Ovary (tissue), 9 donors: Measurements from ENCODE around the gene PAPLN. TPM values are rescaled to one million over a fixed set of nuclear protein-coding genes. Genes with fewer than 3 reads are reported as not detected.

Experiments
- DNase-seq, 5 donors: peaks; one replicate each; pipeline ENCODE4 v3.0.0-alpha.2; 2019 to 2020
- H3K27ac ChIP-seq, 2 donors: fragments of 200-600 bp; one replicate each; pipeline versions ENCODE4 v1.5.1 to v1.8.0; 2019 to 2022
- H3K27me3 ChIP-seq: fragments of 200-600 bp; one replicate; pipeline ENCODE4 v1.8.0; 2022
- H3K36me3 ChIP-seq: fragments of 200-600 bp; sonication (generic); one replicate; pipeline ENCODE4 v1.5.1; 2019
- H3K4me1 ChIP-seq: one replicate; pipeline ENCODE4 v1.8.1; 2013; ENCODE audit warnings: mild to moderate bottlenecking, moderate library complexity; ENCODE audit not compliant: insufficient read depth
- H3K4me3 ChIP-seq: fragments of 200-600 bp; sonication (generic); one replicate; pipeline ENCODE4 v1.5.1; 2017
- H3K9me3 ChIP-seq, 2 donors: fragments of 200-600 bp in 1 of 2; sonication (generic) in 1 of 2; one replicate each; pipeline versions ENCODE4 v1.5.1 to v1.8.1; 2013 to 2019; ENCODE audit warnings: mild to moderate bottlenecking in 1 of 2, moderate library complexity in 1 of 2
- CTCF ChIP-seq, 3 donors: fragments of 450-650 bp in 2 of 3; fragments of 200-600 bp in 1 of 3; IDR thresholded peaks; one replicate each; pipeline versions ENCODE4 v1.5.1 to v1.8.0; 2016 to 2022; ENCODE audit warnings: antibody characterized with exemption in 3 of 3, mild to moderate bottlenecking in 1 of 3
- EP300 ChIP-seq: sonication (generic); formaldehyde crosslinking; IDR thresholded peaks from one replicate; pipeline ENCODE4 v1.6.1; 2017; ENCODE audit warnings: antibody characterized with exemption
- POLR2A ChIP-seq: fragments of 450-650 bp; IDR thresholded peaks from one replicate; pipeline ENCODE4 v1.6.1; 2017; ENCODE audit warnings: antibody characterized with exemption, mild to moderate bottlenecking, moderate library complexity
- WGBS, 3 donors: extraction: QIAGEN DNeasy Blood & Tissue Kit in 1 of 3; methylation state at CpG; one replicate each; pipeline versions ENCODE4 v1.1.5 to v1.1.7; 2013 to 2017; 5-methylcytosine and 5-hydroxymethylcytosine counted together
- intact Hi-C, 4 donors: fragments of 100-400 bp; cut with DNase I; formaldehyde crosslinking; loops; one replicate each; pipeline versions ENCODE4 v1.11.0 to v1.15.1; 2022 to 2023
- polyA plus RNA-seq, 2 donors: library from polyadenylated mRNA; stranded (reverse); fragments of 200-250 nt in 1 of 2; fragments of 350-450 nt in 1 of 2; fragmentation: Illumina TruSeq in 1 of 2; extraction: RNeasy Lipid Tissue Mini Kit (QIAGEN cat#74804) in 1 of 2; gene quantifications; one replicate each; pipeline ENCODE4 v1.2.3, GENCODE V29; 2013 to 2014
- total RNA-seq, 7 donors: library from RNA; depleted of rRNA in 2 of 7; stranded (reverse); fragments of >200 nt in 2 of 7; fragmentation: NEBNext Ultra II Directional in 3 of 7; extraction: Animal tissue kit (Norgen Biotek cat#: 25700) in 3 of 7; gene quantifications; one replicate each; pipeline versions ENCODE4 v1.1.0 to v1.2.4, GENCODE V29; 2016 to 2023
- donor health status: DM: no; HTN: no; CAD: no; lungs with moderate emphysema.
- donor health status: DM: no; HTN: no; CAD: no.
- donor health status: Bipolar disorder and iron deficiency.
- donor health status: DM: yes; HTN: yes; CAD: no.
- donor health status: DM: no; HTN: no; CAD: no.
- donor health status: DM: yes; HTN: yes; CAD: no.

PAPLN gene
- total and polyA plus RNA-seq, 9 donors, result 4.6 to 35.4 (median 18.3) TPM

GRCh38 chr14:73289729-73290128 is 52.4 kb downstream of the PAPLN start:
- intact Hi-C loops, result loop anchor here in 1 of 4 donors (10.0 kb wide), 1 partner anchor 175 kb away; no protein-coding TSS in a partner anchor
- no peaks in the 10 kb centered on the region for H3K27me3 ChIP-seq
- DNase-seq, result no peak
- H3K4me1 ChIP-seq, result no peaks in the 10 kb centered on the region
- no peaks in the 10 kb centered on the region for H3K36me3 ChIP-seq
- H3K27ac ChIP-seq, result no peak overlapping the region
- no peaks in the 10 kb centered on the region for H3K9me3 ChIP-seq
- no peak for TF ChIP-seq CTCF (IDR thresholded peaks at IDR 0.05)
- no peak for TF ChIP-seq POLR2A
- TF ChIP-seq EP300, result no peak
- WGBS, 3 donors, result 59 to 68% (median 67%) methylated on average over 3 of the region's 3 CpGs
- no peak overlapping the region for H3K4me3 ChIP-seq

GRCh38 chr14:73290279-73290678 is 53.0 kb downstream of the PAPLN start:
- intact Hi-C loops, result loop anchor here in 1 of 4 donors (10.0 kb wide), 1 partner anchor 175 kb away; no protein-coding TSS in a partner anchor
- Histone ChIP-seq H3K4me3 (no peak overlapping the region), H3K4me1 (no peaks in the 10 kb centered on the region), H3K36me3 (no peaks in the 10 kb centered on the region), H3K27ac (no peak overlapping the region), H3K9me3 (no peaks in the 10 kb centered on the region), H3K27me3 (no peaks in the 10 kb centered on the region)
- DNase-seq, result no peak
- TF ChIP-seq EP300 (no peak), CTCF (IDR thresholded peaks at IDR 0.05) (no peak), POLR2A (no peak)
- WGBS, 3 donors, result 49 to 60% (median 56%) methylated on average over 4 of the region's 4 CpGs

- H3K36me3 ChIP-seq, result no peaks in the 10 kb centered on the region
- H3K27ac ChIP-seq, result no peak overlapping the region
- no peak for DNase-seq
- intact Hi-C loops, result loop anchor here in 1 of 4 donors (10.0 kb wide), 1 partner anchor 171 kb away; no protein-coding TSS in a partner anchor
- no peaks in the 10 kb centered on the region for H3K27me3 ChIP-seq
- no peaks in the 10 kb centered on the region for H3K9me3 ChIP-seq
- 93 to 94% (median 94%) methylated on average over 12 of the region's 12 CpGs for WGBS, 3 donors
- H3K4me1 ChIP-seq, result no peaks in the 10 kb centered on the region
- H3K4me3 ChIP-seq, result no peak overlapping the region
- TF ChIP-seq CTCF (IDR thresholded peaks at IDR 0.05) (no peak), POLR2A (no peak), EP300 (no peak)
Observed at GRCh38 chr14:73293782-73294781, 56.8 kb downstream of the PAPLN start.

GRCh38 chr14:73295198-73295796 is 58.0 kb downstream of the PAPLN start:
- H3K36me3 ChIP-seq, result no peaks in the 10 kb centered on the region
- intact Hi-C loops, result loop anchor here in 3 of 4 donors (5.0 to 10.0 kb wide), 2 partner anchors 170 to 172 kb away; no protein-coding TSS in a partner anchor
- H3K9me3 ChIP-seq, result no peaks in the 10 kb centered on the region
- no peak overlapping the region for H3K27ac ChIP-seq
- H3K4me3 ChIP-seq, result no peak overlapping the region
- no peak for DNase-seq
- 73 to 88% (median 84%) methylated on average over 1 of the region's 1 CpG for WGBS, 3 donors
- no peaks in the 10 kb centered on the region for H3K4me1 ChIP-seq
- TF ChIP-seq CTCF (IDR thresholded peaks at IDR 0.05) (peak in 2 of 3 donors; percentile 63), POLR2A (no peak), EP300 (no peak)
- H3K27me3 ChIP-seq, result no peaks in the 10 kb centered on the region
